Esophagus muscularis mucosa (tissue), 3 donors: Measurements from ENCODE around the gene EDC3.

Experiments used
- POLR2A ChIP-seq: fragments of 450-650 bp; IDR thresholded peaks from one replicate; pipeline ENCODE4 v1.6.1; 2017; ENCODE audit warnings: antibody characterized with exemption, moderate library complexity, mild to moderate bottlenecking, low read depth
- POLR2AphosphoS5 ChIP-seq, 2 donors: sonication (generic); formaldehyde crosslinking; IDR thresholded peaks; one replicate each; pipeline ENCODE4 v1.6.1; 2017; ENCODE audit warnings: antibody characterized with exemption in 2 of 2
- TF ChIP-seq, protein P1 (sequence below), 3 experiments: fragments of 200-600 bp in 2 of 3; fragments of 450-650 bp in 1 of 3; sonication (generic) in 2 of 3; IDR thresholded peaks; one replicate each; pipeline ENCODE4 v1.5.1; 2017 to 2019; ENCODE audit warnings: antibody characterized with exemption in 3 of 3, mild to moderate bottlenecking in 2 of 3, moderate library complexity in 1 of 3

DNA sequence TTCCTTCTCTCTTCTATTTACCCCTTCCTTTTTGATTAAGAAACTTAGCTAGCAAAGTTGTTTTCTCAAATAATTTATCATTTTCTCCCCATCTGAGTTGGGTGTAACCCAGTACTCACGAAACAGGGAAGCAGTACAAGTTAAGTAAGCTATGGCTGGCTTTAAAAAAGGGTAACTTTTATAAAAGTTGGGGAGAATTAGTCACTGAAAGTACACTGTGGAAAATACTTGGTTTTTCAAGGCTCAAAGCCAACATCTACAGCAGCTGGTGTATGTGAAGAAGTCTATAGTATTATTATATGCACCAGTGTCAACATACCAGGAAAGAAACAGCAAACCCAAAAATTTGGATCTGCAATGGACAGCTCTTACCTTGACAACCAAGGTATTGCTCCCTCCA is 54.7 kb downstream of the EDC3 start:
- TF ChIP-seq, protein P1, sequence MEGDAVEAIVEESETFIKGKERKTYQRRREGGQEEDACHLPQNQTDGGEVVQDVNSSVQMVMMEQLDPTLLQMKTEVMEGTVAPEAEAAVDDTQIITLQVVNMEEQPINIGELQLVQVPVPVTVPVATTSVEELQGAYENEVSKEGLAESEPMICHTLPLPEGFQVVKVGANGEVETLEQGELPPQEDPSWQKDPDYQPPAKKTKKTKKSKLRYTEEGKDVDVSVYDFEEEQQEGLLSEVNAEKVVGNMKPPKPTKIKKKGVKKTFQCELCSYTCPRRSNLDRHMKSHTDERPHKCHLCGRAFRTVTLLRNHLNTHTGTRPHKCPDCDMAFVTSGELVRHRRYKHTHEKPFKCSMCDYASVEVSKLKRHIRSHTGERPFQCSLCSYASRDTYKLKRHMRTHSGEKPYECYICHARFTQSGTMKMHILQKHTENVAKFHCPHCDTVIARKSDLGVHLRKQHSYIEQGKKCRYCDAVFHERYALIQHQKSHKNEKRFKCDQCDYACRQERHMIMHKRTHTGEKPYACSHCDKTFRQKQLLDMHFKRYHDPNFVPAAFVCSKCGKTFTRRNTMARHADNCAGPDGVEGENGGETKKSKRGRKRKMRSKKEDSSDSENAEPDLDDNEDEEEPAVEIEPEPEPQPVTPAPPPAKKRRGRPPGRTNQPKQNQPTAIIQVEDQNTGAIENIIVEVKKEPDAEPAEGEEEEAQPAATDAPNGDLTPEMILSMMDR (IDR thresholded peaks at IDR 0.05) = no peak
- TF ChIP-seq POLR2A (no peak), POLR2AphosphoS5 (IDR thresholded peaks at IDR 0.05) (no peak)
